ENCODE results near the gene DERA. TPM values are rescaled to one million over a fixed set of nuclear protein-coding genes. Genes with fewer than 3 reads are reported as not detected.

The DERA gene
- total RNA-seq, 5 donors from 2014 or later (not counting 1 experiment from before 2014, with no cell fraction given) = 11.0 to 13.4 (median 11.6) TPM

DNA sequence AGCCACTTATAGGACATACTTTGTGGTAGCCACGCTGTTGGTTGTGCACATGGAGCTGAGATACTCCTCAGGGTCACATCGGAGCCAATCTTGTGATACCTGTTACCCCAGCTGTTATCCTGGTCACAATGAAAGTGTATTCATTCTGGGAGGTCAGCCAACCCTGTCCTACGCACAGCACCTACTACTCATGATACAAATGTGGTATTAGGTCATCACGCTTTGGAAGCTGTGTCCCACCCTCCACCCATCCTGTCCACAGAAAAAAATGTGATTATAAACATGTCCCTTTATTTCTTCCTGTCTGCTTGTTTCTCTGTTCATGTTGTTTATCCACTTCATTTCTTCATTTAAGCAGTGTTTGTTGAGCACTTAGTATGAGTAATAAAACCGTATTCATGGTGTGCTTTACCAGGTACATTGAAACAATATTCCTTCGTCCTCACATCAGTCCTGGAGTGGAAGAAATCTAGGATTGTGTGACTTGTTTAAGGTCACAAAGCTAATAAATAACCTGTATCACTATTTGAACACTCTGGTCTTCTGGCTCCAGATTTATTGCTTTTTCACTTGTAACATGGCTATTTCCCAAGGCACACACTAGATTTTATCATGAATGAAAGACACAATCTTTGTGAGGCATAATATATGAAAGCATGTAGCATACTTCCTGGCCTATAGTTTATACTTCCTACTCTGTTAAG is 73.1 kb downstream of the DERA start:
- Mint-ChIP-seq H3K27me3 (no peaks in the 10 kb centered on the region), H3K9me3 (peaks cover 0 to 4% (median 0%) of the 10 kb centered on the region in 3 donors), H3K4me1 (no peaks in the 10 kb centered on the region), H3K27ac (no peak overlapping the region), H3K36me3 (peaks cover 72% of the 10 kb centered on the region), H3K4me3 (no peak overlapping the region)
- Histone ChIP-seq H3K27ac (ENCODE audit: low read length) (no peak overlapping the region), H3K4me1 (ENCODE audit: control insufficient read depth in 1 of 2, extremely low read depth in 1 of 2, insufficient read depth in 2 of 2, low read length in 2 of 2) (no peaks in the 10 kb centered on the region), H3K36me3 (ENCODE audit: control insufficient read depth in 2 of 2, extremely low read depth in 1 of 2, insufficient read depth in 1 of 2, low read length in 1 of 2) (peaks cover 3 to 30% of the 10 kb centered on the region in 2 donors), H3K27me3 (replicated peaks in 1 of 2; ENCODE audit: control insufficient read depth in 2 of 2, extremely low read depth in 1 of 2, insufficient read depth in 2 of 2, low read length in 1 of 2) (no peaks in the 10 kb centered on the region), H3K9me3 (no peaks in the 10 kb centered on the region), H3K4me3 (ENCODE audit: control insufficient read depth in 1 of 2, extremely low read depth in 1 of 2, low read length in 1 of 2) (no peak overlapping the region)
- POLR2A ChIA-PET = interaction anchor here in 1 of 2 donors (0.6 kb wide), 1 partner anchor 474 kb away, joined by 3 read pairs; no protein-coding TSS in a partner anchor
- CTCF ChIA-PET = no interaction called here
- DNase-seq = no peak
- WGBS (ENCODE audit: insufficient coverage) = 56% methylated on average over 2 of the region's 6 CpGs
- no peak for ATAC-seq (replicated peaks in 1 of 4)

DNA sequence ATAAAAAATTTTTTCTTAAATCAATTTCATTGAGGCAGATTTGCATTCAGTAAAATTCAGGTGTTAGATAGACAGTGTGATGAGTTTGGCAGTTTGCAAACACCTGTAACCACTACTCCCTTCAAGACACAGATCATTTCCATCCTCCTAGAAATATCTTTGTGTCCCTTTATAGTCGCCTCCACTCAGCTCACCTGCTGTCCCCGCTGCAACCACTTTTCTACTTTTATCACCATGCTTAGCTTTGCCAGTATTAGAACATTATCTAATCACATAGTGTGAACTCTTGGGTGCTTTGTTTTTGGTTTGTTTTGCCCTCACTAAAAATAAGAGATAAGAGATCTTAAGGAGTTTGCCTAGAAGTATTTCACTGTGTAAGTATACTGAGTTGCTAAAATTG is 73.8 kb downstream of the DERA start:
- H3K4me3 ChIP-seq (ENCODE audit: control insufficient read depth in 1 of 2, extremely low read depth in 1 of 2, low read length in 1 of 2) = no peak overlapping the region
- POLR2A ChIA-PET = no interaction called here
- no peak overlapping the region for H3K27ac Mint-ChIP-seq
- peaks cover 0 to 4% (median 0%) of the 10 kb centered on the region in 3 donors for H3K9me3 Mint-ChIP-seq
- CTCF ChIA-PET = no interaction called here
- peaks cover 3 to 30% of the 10 kb centered on the region in 2 donors for H3K36me3 ChIP-seq (ENCODE audit: control insufficient read depth in 2 of 2, extremely low read depth in 1 of 2, insufficient read depth in 1 of 2, low read length in 1 of 2)
- no peak overlapping the region for H3K27ac ChIP-seq (ENCODE audit: low read length)
- H3K27me3 Mint-ChIP-seq = no peaks in the 10 kb centered on the region
- no peaks in the 10 kb centered on the region for H3K4me1 Mint-ChIP-seq
- no CpG with 5 or more reads among the region's 2 CpGs for WGBS (ENCODE audit: insufficient coverage)
- ATAC-seq (replicated peaks in 1 of 4) = no peak
- no peaks in the 10 kb centered on the region for H3K4me1 ChIP-seq (ENCODE audit: control insufficient read depth in 1 of 2, extremely low read depth in 1 of 2, insufficient read depth in 2 of 2, low read length in 2 of 2)
- H3K4me3 Mint-ChIP-seq = no peak overlapping the region
- H3K9me3 ChIP-seq = no peaks in the 10 kb centered on the region
- DNase-seq = no peak
- peaks cover 77% of the 10 kb centered on the region for H3K36me3 Mint-ChIP-seq
- no peaks in the 10 kb centered on the region for H3K27me3 ChIP-seq (replicated peaks in 1 of 2; ENCODE audit: control insufficient read depth in 2 of 2, extremely low read depth in 1 of 2, insufficient read depth in 2 of 2, low read length in 1 of 2)

DNA sequence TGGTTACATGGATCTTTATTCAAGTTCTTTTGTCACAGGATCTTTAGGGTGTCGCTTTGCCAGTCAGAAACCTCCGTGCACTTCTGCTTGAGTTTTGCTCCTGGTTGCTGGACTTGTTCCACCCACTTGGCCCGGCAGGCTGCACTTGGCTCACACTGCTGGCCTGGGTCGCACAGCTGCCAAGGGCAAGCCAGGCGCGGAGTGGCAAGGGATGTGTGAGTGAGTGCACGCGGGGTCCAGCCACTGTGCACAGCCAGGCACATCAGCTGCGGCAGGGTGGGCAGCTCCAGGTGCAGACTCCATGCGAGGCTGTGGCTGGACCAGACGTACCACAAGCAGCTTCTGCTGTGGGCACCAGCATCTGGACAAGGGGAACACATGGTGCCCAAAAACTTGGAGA is 76.6 kb downstream of the DERA start:
- 98% methylated on average over 11 of the region's 11 CpGs for WGBS (ENCODE audit: insufficient coverage)

DNA sequence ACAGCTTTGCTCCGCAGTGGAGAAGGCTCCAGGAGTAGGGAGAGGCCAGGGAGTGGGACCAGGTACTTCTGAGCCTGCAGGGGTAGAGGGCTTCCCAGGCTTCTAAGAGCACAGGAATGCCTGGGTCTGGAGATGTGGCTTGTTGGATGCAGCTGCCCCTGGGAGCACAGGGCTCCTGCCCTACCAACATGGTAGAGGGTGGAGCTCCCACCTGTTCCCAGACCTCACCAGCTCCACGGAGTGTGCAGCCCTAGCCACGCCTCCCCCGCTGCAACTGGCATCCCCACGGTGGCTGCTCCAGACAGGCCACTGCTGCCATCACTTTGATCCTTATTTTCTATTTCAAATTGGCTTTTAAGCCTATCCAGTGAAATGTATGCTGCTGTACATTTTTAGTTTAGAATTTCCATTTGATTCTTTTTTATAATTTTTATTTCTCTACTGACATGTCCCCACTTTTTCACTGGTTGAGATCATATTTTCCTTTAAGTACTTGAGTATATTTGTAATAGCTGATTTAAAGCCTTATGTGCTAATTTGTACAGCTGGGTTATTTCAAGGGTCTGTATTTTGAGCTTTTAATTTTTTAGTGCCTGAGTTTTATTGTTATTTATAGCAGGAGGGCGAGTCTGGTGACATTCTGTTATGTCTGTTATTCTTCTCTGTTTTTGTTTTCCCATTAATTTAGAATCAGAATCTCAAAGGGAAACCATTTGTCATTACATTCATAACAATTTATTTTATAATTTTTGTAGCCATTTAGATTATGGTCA is 78.0 kb downstream of the DERA start:
- no peaks in the 10 kb centered on the region for H3K27me3 Mint-ChIP-seq
- no peaks in the 10 kb centered on the region for H3K4me1 Mint-ChIP-seq
- ChIA-PET CTCF (no interaction called here), POLR2A (no interaction called here)
- Histone ChIP-seq H3K9me3 (no peaks in the 10 kb centered on the region), H3K27me3 (replicated peaks in 1 of 2; ENCODE audit: control insufficient read depth in 2 of 2, extremely low read depth in 1 of 2, insufficient read depth in 2 of 2, low read length in 1 of 2) (no peaks in the 10 kb centered on the region), H3K4me3 (ENCODE audit: control insufficient read depth in 1 of 2, extremely low read depth in 1 of 2, low read length in 1 of 2) (no peak overlapping the region), H3K36me3 (ENCODE audit: control insufficient read depth in 2 of 2, extremely low read depth in 1 of 2, insufficient read depth in 1 of 2, low read length in 1 of 2) (peaks cover 0 to 15% of the 10 kb centered on the region in 2 donors), H3K4me1 (ENCODE audit: control insufficient read depth in 1 of 2, extremely low read depth in 1 of 2, insufficient read depth in 2 of 2, low read length in 2 of 2) (no peaks in the 10 kb centered on the region), H3K27ac (ENCODE audit: low read length) (no peak overlapping the region)
- no peak overlapping the region for H3K4me3 Mint-ChIP-seq
- H3K27ac Mint-ChIP-seq = no peak overlapping the region
- peaks cover 0 to 4% (median 0%) of the 10 kb centered on the region in 3 donors for H3K9me3 Mint-ChIP-seq
- H3K36me3 Mint-ChIP-seq = peaks cover 82% of the 10 kb centered on the region
- DNase-seq (no peak), ATAC-seq (replicated peaks in 1 of 4) (no peak)
- 100% methylated on average over 1 of the region's 6 CpGs for WGBS (ENCODE audit: insufficient coverage)

More for the DNA sequence above, 76.6 kb downstream of the DERA start:
- Mint-ChIP-seq H3K36me3 (peaks cover 93% of the 10 kb centered on the region), H3K9me3 (peaks cover 0 to 4% (median 0%) of the 10 kb centered on the region in 3 donors), H3K27me3 (no peaks in the 10 kb centered on the region), H3K4me1 (no peaks in the 10 kb centered on the region), H3K4me3 (no peak overlapping the region), H3K27ac (no peak overlapping the region)
- ATAC-seq (replicated peaks in 1 of 4) (no peak), DNase-seq (no peak)
- ChIA-PET POLR2A (no interaction called here), CTCF (no interaction called here)
- Histone ChIP-seq H3K36me3 (ENCODE audit: control insufficient read depth in 2 of 2, extremely low read depth in 1 of 2, insufficient read depth in 1 of 2, low read length in 1 of 2) (peaks cover 3 to 30% of the 10 kb centered on the region in 2 donors), H3K27me3 (replicated peaks in 1 of 2; ENCODE audit: control insufficient read depth in 2 of 2, extremely low read depth in 1 of 2, insufficient read depth in 2 of 2, low read length in 1 of 2) (no peaks in the 10 kb centered on the region), H3K4me3 (ENCODE audit: control insufficient read depth in 1 of 2, extremely low read depth in 1 of 2, low read length in 1 of 2) (no peak overlapping the region), H3K4me1 (ENCODE audit: control insufficient read depth in 1 of 2, extremely low read depth in 1 of 2, insufficient read depth in 2 of 2, low read length in 2 of 2) (no peaks in the 10 kb centered on the region), H3K27ac (ENCODE audit: low read length) (no peak overlapping the region), H3K9me3 (no peaks in the 10 kb centered on the region)

DNA sequence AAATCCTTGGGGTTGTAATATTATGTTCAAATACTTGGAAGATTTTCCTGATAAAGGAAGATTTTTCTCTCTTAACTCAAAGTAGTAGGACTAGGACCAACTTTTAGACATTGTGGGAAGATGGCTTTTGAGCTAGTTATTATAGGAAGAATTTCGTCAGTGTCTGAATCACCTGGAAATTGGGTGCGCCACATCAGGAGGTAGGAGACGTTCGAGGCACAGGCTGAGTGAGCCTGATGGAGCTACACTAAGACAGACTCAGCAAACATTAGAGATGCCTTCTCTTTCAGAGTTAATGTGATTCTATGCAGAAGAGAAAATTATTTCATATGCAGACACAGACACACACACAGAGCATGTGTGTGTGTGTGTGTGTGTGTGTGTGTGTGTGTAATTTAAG is 84.7 kb downstream of the DERA start:
- ATAC-seq (replicated peaks in 1 of 4) (no peak), DNase-seq (no peak)
- no peak overlapping the region for H3K27ac Mint-ChIP-seq
- no peaks in the 10 kb centered on the region for H3K4me1 Mint-ChIP-seq
- peaks cover 50% of the 10 kb centered on the region for H3K36me3 Mint-ChIP-seq
- H3K9me3 ChIP-seq = no peaks in the 10 kb centered on the region
- WGBS (ENCODE audit: insufficient coverage) = no CpG with 5 or more reads among the region's 4 CpGs
- no peaks in the 10 kb centered on the region for H3K4me1 ChIP-seq (ENCODE audit: control insufficient read depth in 1 of 2, extremely low read depth in 1 of 2, insufficient read depth in 2 of 2, low read length in 2 of 2)
- H3K4me3 Mint-ChIP-seq = no peak overlapping the region
- H3K27me3 ChIP-seq (replicated peaks in 1 of 2; ENCODE audit: control insufficient read depth in 2 of 2, extremely low read depth in 1 of 2, insufficient read depth in 2 of 2, low read length in 1 of 2) = no peaks in the 10 kb centered on the region
- no peaks in the 10 kb centered on the region for H3K9me3 Mint-ChIP-seq
- H3K36me3 ChIP-seq (ENCODE audit: control insufficient read depth in 2 of 2, extremely low read depth in 1 of 2, insufficient read depth in 1 of 2, low read length in 1 of 2) = no peaks in the 10 kb centered on the region
- no peaks in the 10 kb centered on the region for H3K27me3 Mint-ChIP-seq
- H3K4me3 ChIP-seq (ENCODE audit: control insufficient read depth in 1 of 2, extremely low read depth in 1 of 2, low read length in 1 of 2) = no peak overlapping the region
- ChIA-PET CTCF (no interaction called here), POLR2A (interaction anchor here in 1 of 2 donors (0.7 kb wide), 1 partner anchor 14 kb away, joined by 3 read pairs; no protein-coding TSS in a partner anchor)
- no peak overlapping the region for H3K27ac ChIP-seq (ENCODE audit: low read length)

DNA sequence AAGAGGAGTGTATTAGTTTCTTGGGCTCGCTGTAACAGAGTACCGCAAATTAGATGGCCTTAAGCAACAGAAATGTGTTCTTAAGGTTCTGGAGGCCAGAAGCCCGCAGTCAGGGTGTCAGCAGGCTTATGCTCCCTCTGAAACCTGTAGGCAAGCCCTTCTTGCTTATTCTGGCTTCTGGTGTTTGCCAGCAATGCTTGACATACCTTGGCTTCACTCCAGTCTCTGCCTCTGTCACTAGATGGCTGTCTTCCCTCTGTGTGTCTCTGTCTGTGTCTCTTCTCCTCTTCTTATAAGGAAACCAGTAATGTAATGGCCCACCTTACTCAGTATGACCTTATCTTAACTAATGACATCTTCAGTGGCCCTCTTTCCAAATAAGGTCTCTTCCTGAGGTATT is 85.1 kb downstream of the DERA start:
- H3K4me3 Mint-ChIP-seq = no peak overlapping the region
- H3K27ac Mint-ChIP-seq = no peak overlapping the region
- Histone ChIP-seq H3K4me1 (ENCODE audit: control insufficient read depth in 1 of 2, extremely low read depth in 1 of 2, insufficient read depth in 2 of 2, low read length in 2 of 2) (no peaks in the 10 kb centered on the region), H3K9me3 (no peaks in the 10 kb centered on the region), H3K4me3 (ENCODE audit: control insufficient read depth in 1 of 2, extremely low read depth in 1 of 2, low read length in 1 of 2) (no peak overlapping the region), H3K27ac (ENCODE audit: low read length) (no peak overlapping the region), H3K36me3 (ENCODE audit: control insufficient read depth in 2 of 2, extremely low read depth in 1 of 2, insufficient read depth in 1 of 2, low read length in 1 of 2) (no peaks in the 10 kb centered on the region), H3K27me3 (replicated peaks in 1 of 2; ENCODE audit: control insufficient read depth in 2 of 2, extremely low read depth in 1 of 2, insufficient read depth in 2 of 2, low read length in 1 of 2) (no peaks in the 10 kb centered on the region)
- ATAC-seq (replicated peaks in 1 of 4) (no peak), DNase-seq (no peak)
- no peaks in the 10 kb centered on the region for H3K27me3 Mint-ChIP-seq
- no peaks in the 10 kb centered on the region for H3K4me1 Mint-ChIP-seq
- WGBS (ENCODE audit: insufficient coverage) = 90% methylated on average over 3 of the region's 3 CpGs
- peaks cover 46% of the 10 kb centered on the region for H3K36me3 Mint-ChIP-seq
- no peaks in the 10 kb centered on the region for H3K9me3 Mint-ChIP-seq
- ChIA-PET CTCF (no interaction called here), POLR2A (interaction anchor here in 1 of 2 donors (0.7 kb wide), 1 partner anchor 13 kb away, joined by 3 read pairs; no protein-coding TSS in a partner anchor)

All from T-cell (primary cell).